ES-I3 (cell line): Measurements from ENCODE around the gene MRPS30.
"Not testable (repeated sequence)": the region's sequence is repeated elsewhere in the genome, so short reads cannot be mapped to it uniquely, and the experiment has no call there.

Source experiments
- H3K36me3 ChIP-seq: 2 replicates; pipeline ENCODE4 v1.6.1; 2013; ENCODE audit warnings: mild to moderate bottlenecking, low read length, control low read depth, moderate library complexity; ENCODE audit not compliant: insufficient read depth
- H3K4me1 ChIP-seq: 2 replicates; pipeline ENCODE4 v1.6.1; 2013; ENCODE audit warnings: mild to moderate bottlenecking, control low read depth, low read length; ENCODE audit not compliant: insufficient read depth
- H3K9ac ChIP-seq: 2 replicates; pipeline ENCODE4 v1.6.1; 2013; ENCODE audit warnings: low read depth, mild to moderate bottlenecking, low read length, moderate library complexity
- H3K9me3 ChIP-seq: 2 replicates; pipeline ENCODE4 v1.6.1; 2013; ENCODE audit warnings: mild to moderate bottlenecking, low read length, moderate library complexity; ENCODE audit not compliant: control insufficient read depth, insufficient read depth

The MRPS30 gene

GRCh38 chr5:44797841-44798240, 10.9 kb upstream of the MRPS30 start:
- H3K9me3 ChIP-seq = peaks cover 16% of the 10 kb centered on the region

GRCh38 chr5:44801992-44802391, 6.8 kb upstream of the MRPS30 start:
- Histone ChIP-seq H3K4me1 (no peaks in the 10 kb centered on the region), H3K9me3 (peaks cover 6% of the 10 kb centered on the region), H3K36me3 (no peaks in the 10 kb centered on the region), H3K9ac (no peak overlapping the region)

More at GRCh38 chr5:44797841-44798240, 10.9 kb upstream of the MRPS30 start:
- Histone ChIP-seq H3K36me3 (no peaks in the 10 kb centered on the region), H3K4me1 (no peaks in the 10 kb centered on the region), H3K9ac (no peak overlapping the region)

GRCh38 chr5:44806608-44807007, 2.1 kb upstream of the MRPS30 start:
- peaks cover 3% of the 10 kb centered on the region for H3K36me3 ChIP-seq
- H3K9me3 ChIP-seq = no peaks in the 10 kb centered on the region
- H3K4me1 ChIP-seq = peaks cover 4% of the 10 kb centered on the region; the same call in 1 of the 2 replicates
- no peak overlapping the region for H3K9ac ChIP-seq

GRCh38 chr5:44807269-44807668, 1.5 kb upstream of the MRPS30 start:
- Histone ChIP-seq H3K4me1 (peaks cover 4% of the 10 kb centered on the region; the same call in 1 of the 2 replicates), H3K9ac (no peak overlapping the region), H3K36me3 (peaks cover 4% of the 10 kb centered on the region), H3K9me3 (no peaks in the 10 kb centered on the region)

- H3K4me1 ChIP-seq = peaks cover 4% of the 10 kb centered on the region; the same call in 1 of the 2 replicates
- peak overlapping the region; percentile 96 for H3K9ac ChIP-seq
- H3K9me3 ChIP-seq = no peaks in the 10 kb centered on the region
- H3K36me3 ChIP-seq = peaks cover 4% of the 10 kb centered on the region
These were observed 638 bp downstream of the MRPS30 start for GRCh38 chr5:44809215-44809955.

- Histone ChIP-seq H3K9ac (peak overlapping the region; percentile 96), H3K4me1 (peaks cover 4% of the 10 kb centered on the region; the same call in 1 of the 2 replicates), H3K36me3 (peaks cover 4% of the 10 kb centered on the region), H3K9me3 (no peaks in the 10 kb centered on the region)
These were observed 1.2 kb downstream of the MRPS30 start for GRCh38 chr5:44809956-44810420.

GRCh38 chr5:44814761-44815160, 6.0 kb downstream of the MRPS30 start:
- Histone ChIP-seq H3K9me3 (no peaks in the 10 kb centered on the region), H3K4me1 (peaks cover 4% of the 10 kb centered on the region; the same call in 1 of the 2 replicates), H3K36me3 (peaks cover 6% of the 10 kb centered on the region), H3K9ac (no peak overlapping the region)

GRCh38 chr5:44821164-44821563, 12.4 kb downstream of the MRPS30 start:
- Histone ChIP-seq H3K36me3 (peaks cover 9% of the 10 kb centered on the region), H3K9me3 (no peaks in the 10 kb centered on the region), H3K9ac (no peak overlapping the region), H3K4me1 (no peaks in the 10 kb centered on the region)

GRCh38 chr5:44824662-44825061, 15.9 kb downstream of the MRPS30 start:
- not testable (repeated sequence) for H3K9ac ChIP-seq, H3K9me3 ChIP-seq, H3K36me3 ChIP-seq, H3K4me1 ChIP-seq

- Histone ChIP-seq H3K36me3 (0 out of 2 replicates have a peak, but pooled peaks cover 3% of the 10 kb centered on the region), H3K9me3 (no peaks in the 10 kb centered on the region), H3K4me1 (peaks cover 7% of the 10 kb centered on the region; the same call in 1 of the 2 replicates), H3K9ac (no peak overlapping the region)
These were observed 18.9 kb downstream of the MRPS30 start for GRCh38 chr5:44827681-44828080.

- Histone ChIP-seq H3K36me3 (0 out of 2 replicates have a peak, but pooled peaks cover 3% of the 10 kb centered on the region), H3K9me3 (no peaks in the 10 kb centered on the region), H3K4me1 (peaks cover 7% of the 10 kb centered on the region; the same call in 1 of the 2 replicates), H3K9ac (no peak overlapping the region)
These were observed 20.0 kb downstream of the MRPS30 start for GRCh38 chr5:44828719-44829118.

GRCh38 chr5:44830951-44831350, 22.2 kb downstream of the MRPS30 start:
- Histone ChIP-seq H3K4me1 (peaks cover 7% of the 10 kb centered on the region; the same call in 1 of the 2 replicates), H3K36me3 (no peaks in the 10 kb centered on the region), H3K9me3 (no peaks in the 10 kb centered on the region; the same call in 1 of the 2 replicates), H3K9ac (no peak overlapping the region)

- Histone ChIP-seq H3K4me1 (peaks cover 7% of the 10 kb centered on the region; the same call in 1 of the 2 replicates), H3K36me3 (no peaks in the 10 kb centered on the region), H3K9me3 (peaks cover 5% of the 10 kb centered on the region; the same call in 1 of the 2 replicates), H3K9ac (no peak overlapping the region)
These were observed 24.5 kb downstream of the MRPS30 start for GRCh38 chr5:44833249-44833648.

GRCh38 chr5:44835693-44836092, 26.9 kb downstream of the MRPS30 start:
- Histone ChIP-seq H3K4me1 (peaks cover 7% of the 10 kb centered on the region; the same call in 1 of the 2 replicates), H3K9me3 (peaks cover 13% of the 10 kb centered on the region; the same call in 1 of the 2 replicates), H3K9ac (no peak overlapping the region), H3K36me3 (no peaks in the 10 kb centered on the region; the same call in 1 of the 2 replicates)
